ENCODE results near the gene KAT8. TPM values are rescaled to one million over a fixed set of nuclear protein-coding genes. Genes with fewer than 3 reads are reported as not detected.

Gene KAT8
- total and polyA plus RNA-seq, 9 of the 15 experiments (the other 6 are each of a cell fraction or from before 2014, with no cell fraction given): 10.0 to 98.5 (median 76.4) TPM

DNA sequence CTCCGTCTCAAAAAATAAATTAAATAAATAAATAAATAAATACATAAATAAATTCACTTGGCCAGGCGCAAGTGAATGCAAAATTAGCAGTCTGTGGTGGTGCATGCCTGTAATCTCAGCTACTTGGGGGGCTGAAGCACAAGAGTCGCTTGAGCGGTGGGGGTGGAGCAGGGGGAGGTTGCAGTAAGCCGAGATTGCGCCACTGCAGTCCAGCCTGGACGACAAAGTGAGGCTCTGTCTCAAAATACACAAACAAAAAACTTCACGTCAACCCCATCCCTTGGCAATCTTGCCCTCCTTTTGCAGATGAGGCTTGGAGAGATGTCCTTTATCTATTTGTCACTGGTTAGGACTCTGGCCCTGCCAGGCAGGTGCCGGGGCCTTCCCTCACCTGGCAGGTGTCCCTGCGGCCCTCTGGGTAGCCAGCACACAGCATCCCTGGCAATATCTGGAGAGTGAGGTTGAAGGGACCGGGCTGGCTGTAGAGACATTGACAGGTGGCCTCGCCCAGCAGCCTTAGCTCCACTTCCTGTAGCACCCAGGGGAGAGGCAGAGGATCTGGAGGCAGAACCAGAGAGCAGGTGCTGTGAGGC lies 28.0 kb downstream of the KAT8 start:
- H3K79me2 ChIP-seq (ENCODE audit: control insufficient read depth, insufficient read depth, low read length): no peaks in the 10 kb centered on the region
- ATAC-seq (no peak), DNase-seq (ENCODE audit: extremely low read depth in 1 of 4, low spot score in 3 of 4) (no peak), FAIRE-seq (no peak)
- H3K27ac ChIP-seq (ENCODE audit: extremely low read depth, low read depth, low read length): no peak overlapping the region
- peaks cover 11 to 51% of the 10 kb centered on the region in 2 experiments for H3K4me1 ChIP-seq (replicated peaks in 1 of 2; ENCODE audit: control insufficient read depth in 2 of 2, insufficient read depth in 2 of 2, low read length in 2 of 2)
- POLR2A ChIA-PET: interaction anchor here (0.6 to 3.5 kb wide), 7 partner anchors 11 to 143 kb away, joined by 3 to 24 read pairs (median 3); partner anchors contain the start of gene FUS
- no peaks in the 10 kb centered on the region for H3K9me1 ChIP-seq (ENCODE audit: control insufficient read depth, insufficient read depth, low read length)
- peaks cover 15 to 21% of the 10 kb centered on the region in 2 experiments; a peak in 4 of 5 replicates for H3K27me3 ChIP-seq (ENCODE audit: control insufficient read depth in 2 of 2, insufficient read depth in 2 of 2, low read length in 2 of 2)
- no TSS peak for BruUV-seq (replicated peaks)
- no peak overlapping the region for H3K4me3 ChIP-seq
- no peak overlapping the region for H3K9ac ChIP-seq (ENCODE audit: insufficient read depth in 1 of 2, low read depth in 2 of 2, low read length in 2 of 2)
- intact Hi-C loops (cut with micrococcal nuclease) (loop anchor here (10.0 kb wide), 1 partner anchor 161 kb away; the partner anchor contains the start of gene HSD3B7), in situ Hi-C loops (cut with MboI) (no loop called here)
- WGBS (ENCODE audit: insufficient coverage, low coverage, missing lambda C conversion rate): 10% methylated on average over 12 of the region's 12 CpGs
- H3K9me3 ChIP-seq (replicated peaks; ENCODE audit: control insufficient read depth, insufficient read depth, low read depth, low read length): no peaks in the 10 kb centered on the region
- no peak overlapping the region for H3K4me2 ChIP-seq (ENCODE audit: insufficient read depth, low read length)
- TF ChIP-seq FOXP1 (CRISPR knock-in tag; IDR thresholded peaks at IDR 0.05): no peak
- peak; percentile 70 for TF ChIP-seq CEBPB (tag; IDR thresholded peaks at IDR 0.05)
- no peak for TF ChIP-seq KAT8 (IDR thresholded peaks at IDR 0.05; ENCODE audit: low read depth)
- no peak for TF ChIP-seq ZNF3 (CRISPR knock-in tag; IDR thresholded peaks at IDR 0.05)
- H4K20me1 ChIP-seq (replicated peaks; ENCODE audit: control insufficient read depth, insufficient read depth, low read length): no peaks in the 10 kb centered on the region; the same call in 1 of the 2 replicates
- no peak overlapping the region for H2AFZ ChIP-seq (ENCODE audit: low read depth, low read length)
- CTCF ChIA-PET (ENCODE audit: low intra/inter-chr PET ratio): no interaction called here
- H3K36me3 ChIP-seq (ENCODE audit: control insufficient read depth, insufficient read depth, low read length): no peaks in the 10 kb centered on the region

DNA sequence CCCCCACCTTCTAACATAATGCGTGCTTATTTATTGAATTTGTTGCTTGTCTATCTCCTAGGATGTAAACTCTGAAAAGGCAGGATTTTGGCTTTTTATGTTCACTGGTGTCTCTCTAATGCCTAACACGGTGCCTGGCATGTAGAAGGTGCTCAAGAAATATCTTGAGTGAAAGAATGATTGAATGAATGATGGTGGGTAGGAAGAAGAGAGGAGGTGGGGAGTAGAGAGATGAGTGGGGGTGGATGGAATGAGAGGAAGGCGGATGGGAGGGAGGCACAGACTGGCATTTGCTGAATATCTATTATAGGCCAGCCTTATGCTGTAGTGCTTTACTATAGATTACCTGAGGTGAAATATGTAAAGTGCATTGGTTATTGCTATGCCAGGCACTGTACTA lies 30.1 kb downstream of the KAT8 start:
- BruUV-seq (replicated peaks): no TSS peak
- Histone ChIP-seq H3K9me1 (ENCODE audit: control insufficient read depth, insufficient read depth, low read length) (no peaks in the 10 kb centered on the region), H3K27me3 (ENCODE audit: control insufficient read depth in 2 of 2, insufficient read depth in 2 of 2, low read length in 2 of 2) (peaks cover 15 to 21% of the 10 kb centered on the region in 2 experiments; a peak in 4 of 5 replicates), H2AFZ (ENCODE audit: low read depth, low read length) (no peak overlapping the region), H3K79me2 (ENCODE audit: control insufficient read depth, insufficient read depth, low read length) (no peaks in the 10 kb centered on the region), H3K27ac (ENCODE audit: extremely low read depth, low read depth, low read length) (no peak overlapping the region), H3K4me1 (replicated peaks in 1 of 2; ENCODE audit: control insufficient read depth in 2 of 2, insufficient read depth in 2 of 2, low read length in 2 of 2) (peaks cover 2 to 34% of the 10 kb centered on the region in 2 experiments; a peak in 4 of 5 replicates), H3K4me2 (ENCODE audit: insufficient read depth, low read length) (peak overlapping the region; percentile 67; the same call in 1 of the 2 replicates), H3K9me3 (replicated peaks; ENCODE audit: control insufficient read depth, insufficient read depth, low read depth, low read length) (no peaks in the 10 kb centered on the region), H3K36me3 (ENCODE audit: control insufficient read depth, insufficient read depth, low read length) (no peaks in the 10 kb centered on the region), H4K20me1 (replicated peaks; ENCODE audit: control insufficient read depth, insufficient read depth, low read length) (no peaks in the 10 kb centered on the region; the same call in 1 of the 2 replicates), H3K9ac (ENCODE audit: insufficient read depth in 1 of 2, low read depth in 2 of 2, low read length in 2 of 2) (no peak overlapping the region), H3K4me3 (no peak overlapping the region)
- FAIRE-seq: no peak
- CTCF ChIA-PET (ENCODE audit: low intra/inter-chr PET ratio): no interaction called here
- no peak for ATAC-seq
- DNase-seq (ENCODE audit: extremely low read depth in 1 of 4, low spot score in 3 of 4): no peak
- intact Hi-C loops (cut with micrococcal nuclease): loop anchor here (10.0 kb wide), 1 partner anchor 163 kb away; the partner anchor contains the start of gene HSD3B7
- TF ChIP-seq ILK (tag; IDR thresholded peaks at IDR 0.05; ENCODE audit: borderline replicate concordance, low read depth) (no peak), BCOR (IDR thresholded peaks at IDR 0.05) (0 out of 2 replicates have a peak, but pooled peaks have one; percentile 28), ZNF24 (IDR thresholded peaks at IDR 0.05) (peak; percentile 60; the same call in 1 of the 2 replicates)
- in situ Hi-C loops (cut with MboI): no loop called here
- WGBS (ENCODE audit: insufficient coverage, low coverage, missing lambda C conversion rate): 21% methylated on average over 3 of the region's 3 CpGs
- POLR2A ChIA-PET: interaction anchor here (0.7 kb wide), 1 partner anchor 32 kb away, joined by 3 read pairs; the partner anchor contains the start of gene FUS
